GM10847 (cell line): ENCODE results near the gene STX18.

Experiments used
- POLR2A ChIP-seq: IDR thresholded peaks from 2 replicates; pipeline ENCODE4 v1.6.1; 2011; ENCODE audit not compliant: insufficient read length; ENCODE audit errors: extremely low read depth

Gene STX18

DNA sequence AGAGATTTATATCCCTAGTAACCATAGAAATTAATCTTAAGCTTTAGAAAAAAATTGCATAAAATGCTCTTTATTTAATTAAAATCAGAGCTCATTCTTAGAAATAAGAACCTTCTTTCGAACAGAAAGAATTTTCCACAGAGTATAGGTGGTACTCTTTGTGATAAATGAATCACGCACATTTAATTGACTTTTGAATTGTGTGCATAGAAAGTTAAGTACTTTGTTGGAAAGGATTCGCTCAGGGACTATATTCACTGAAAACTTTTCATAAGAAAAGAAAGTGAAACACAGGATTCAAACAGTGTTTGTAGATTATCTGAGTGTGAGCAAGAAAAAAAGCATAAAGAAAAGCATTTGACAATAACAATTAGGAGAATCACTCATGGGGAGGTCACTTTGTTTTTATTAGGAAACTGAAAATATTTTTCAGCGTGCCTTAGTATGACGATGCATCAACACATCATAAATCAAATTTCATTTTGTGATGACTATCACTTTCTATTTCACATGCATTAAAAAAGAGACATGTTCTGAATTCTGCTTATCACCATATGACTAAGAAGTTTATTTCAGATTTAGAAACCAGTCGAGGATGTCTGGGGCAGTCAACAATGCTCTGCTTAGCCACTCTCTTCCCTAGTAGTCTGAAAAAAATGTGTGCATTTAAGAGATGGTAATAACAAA lies 49.5 kb downstream of the STX18 start:
- TF ChIP-seq POLR2A: no peak

DNA sequence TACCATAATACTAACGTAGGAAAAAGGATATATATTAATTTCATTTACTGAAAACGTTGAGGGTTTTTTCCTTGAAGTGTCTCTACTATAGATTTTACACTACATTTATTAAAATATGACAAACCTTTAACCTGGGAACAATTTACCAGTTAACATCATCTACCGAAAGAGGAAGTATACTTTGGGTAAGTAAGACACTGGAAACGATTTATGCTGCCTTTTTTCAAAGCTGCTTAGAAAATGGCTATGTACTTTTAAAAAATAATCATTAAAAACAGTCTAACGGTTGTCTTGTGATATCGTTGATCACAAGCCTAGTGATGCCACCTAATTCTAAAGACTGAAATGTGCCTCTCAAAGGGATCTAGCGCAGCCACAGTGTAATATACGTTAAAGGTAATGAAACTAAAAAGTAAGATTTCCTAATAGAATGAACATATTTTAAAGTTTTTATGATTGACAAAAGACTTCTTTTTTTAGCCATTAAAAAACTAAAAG lies 50.4 kb downstream of the STX18 start:
- no peak for TF ChIP-seq POLR2A

DNA sequence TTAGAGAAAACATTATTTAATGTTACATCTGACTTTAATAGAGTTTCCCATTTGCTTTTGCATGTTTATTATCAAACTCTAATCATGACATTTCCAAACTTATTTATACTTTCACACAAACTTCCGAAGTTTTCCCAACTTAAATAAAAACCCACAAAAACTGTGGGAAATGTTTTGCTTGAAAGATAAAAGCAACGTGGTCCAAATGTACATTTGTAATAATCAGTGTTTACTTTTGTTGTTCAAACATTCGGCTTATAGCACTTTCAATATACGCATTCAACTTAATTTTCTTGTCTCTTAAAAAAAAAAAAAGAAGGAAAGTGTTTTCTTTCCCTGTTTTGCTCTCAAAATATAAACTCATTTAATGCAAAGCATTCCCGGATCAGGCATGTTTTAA lies 51.0 kb downstream of the STX18 start:
- no peak for TF ChIP-seq POLR2A

DNA sequence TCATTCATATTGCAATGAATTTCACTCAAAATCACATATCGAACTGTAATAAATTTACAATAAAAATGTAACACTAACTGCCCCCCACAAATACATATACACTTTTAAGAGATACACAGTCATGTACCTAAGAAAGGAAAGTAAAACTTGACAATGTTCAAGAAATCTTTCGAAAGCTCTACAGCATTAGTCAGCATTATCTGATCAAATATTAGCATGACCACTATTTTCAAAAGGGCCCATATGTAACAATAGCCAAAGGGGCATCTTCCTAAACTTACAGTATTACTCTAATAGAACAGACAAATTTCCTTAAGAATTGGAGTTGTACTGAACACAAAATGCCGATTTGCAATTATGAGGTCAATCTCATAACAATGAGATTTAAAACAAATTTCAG lies 51.8 kb downstream of the STX18 start:
- no peak for TF ChIP-seq POLR2A

DNA sequence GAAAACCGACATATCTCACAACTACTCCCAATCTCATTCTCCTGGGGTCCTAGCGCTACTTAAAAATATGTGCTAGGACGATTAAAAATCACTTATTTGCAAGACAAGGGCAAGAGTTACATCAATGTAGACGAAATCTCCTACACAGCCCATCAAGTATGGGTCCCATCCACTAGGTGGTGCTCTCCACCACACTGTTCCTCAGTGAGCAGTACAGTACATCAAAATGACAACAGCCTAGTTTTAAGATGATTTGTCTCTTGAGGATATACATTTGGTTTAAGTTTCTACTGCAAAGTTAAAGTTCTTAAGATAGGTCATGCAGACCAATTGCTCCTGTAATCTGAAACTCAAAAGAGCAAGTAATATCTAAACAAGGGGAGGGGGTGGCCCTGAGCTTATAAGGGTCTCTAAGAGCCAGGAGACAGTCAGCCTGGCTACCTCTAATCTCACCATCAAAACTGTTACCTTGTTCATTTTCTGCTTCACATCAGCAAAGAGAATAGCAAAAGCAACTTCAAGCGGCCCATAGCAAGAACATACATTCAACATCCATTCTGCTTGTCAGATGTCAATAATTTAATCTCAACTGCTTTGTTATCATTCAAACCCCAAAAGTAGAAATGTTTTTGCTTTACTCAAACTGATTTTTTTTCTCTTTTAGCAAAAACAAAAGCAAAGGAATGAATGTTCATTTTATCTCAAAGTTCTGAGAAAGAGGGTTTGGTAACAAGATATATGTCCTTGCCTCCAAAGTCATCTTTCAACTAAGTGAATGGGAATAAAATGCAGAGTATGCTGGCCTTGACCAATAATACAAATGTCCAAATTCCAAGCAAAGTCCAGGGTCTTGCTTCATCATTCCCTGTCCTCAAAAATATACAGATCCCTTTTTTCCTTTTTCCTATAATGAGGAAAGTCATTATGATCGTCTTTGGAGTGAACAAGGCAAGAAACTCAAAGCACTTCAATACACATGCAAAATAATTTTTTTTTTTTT lies 53.1 kb downstream of the STX18 start:
- TF ChIP-seq POLR2A: no peak

DNA sequence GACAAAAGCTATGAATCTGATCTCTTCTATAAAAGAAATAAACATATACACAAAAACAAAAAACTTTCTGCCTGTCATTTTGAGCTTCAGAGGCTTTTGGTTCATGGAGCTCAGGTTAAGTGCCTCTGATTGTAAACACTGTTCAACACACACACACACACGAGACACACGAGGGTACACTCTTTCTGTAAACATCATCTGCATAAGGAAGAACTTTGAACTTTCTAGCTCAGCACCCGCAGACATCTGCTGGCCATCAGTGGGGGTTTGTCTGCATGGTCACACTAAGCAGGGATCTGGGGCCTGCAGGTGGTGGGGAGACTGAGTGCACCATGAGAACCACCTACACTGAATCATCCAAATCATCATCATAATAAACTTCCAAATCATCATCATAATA lies 54.9 kb downstream of the STX18 start:
- no peak for TF ChIP-seq POLR2A

DNA sequence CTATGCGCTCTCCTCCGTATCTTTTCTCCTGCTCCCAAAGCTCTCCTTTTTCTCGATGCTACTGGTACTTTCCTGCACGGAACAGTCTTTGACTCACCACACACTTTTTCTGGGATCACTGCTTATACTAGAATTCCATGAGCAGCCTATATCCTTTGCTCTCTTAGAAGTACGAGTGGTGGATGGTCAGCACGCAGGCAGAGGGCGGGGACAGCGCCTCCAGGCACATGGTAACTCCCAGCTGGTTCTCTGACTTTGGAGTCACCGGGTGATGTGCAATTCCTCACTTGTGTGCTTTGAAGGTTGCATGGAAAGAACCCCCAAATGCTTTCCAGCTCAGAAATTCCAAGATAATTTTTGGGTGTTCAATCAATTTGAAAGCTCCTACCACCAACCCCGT lies 56.0 kb downstream of the STX18 start:
- no peak for TF ChIP-seq POLR2A

DNA sequence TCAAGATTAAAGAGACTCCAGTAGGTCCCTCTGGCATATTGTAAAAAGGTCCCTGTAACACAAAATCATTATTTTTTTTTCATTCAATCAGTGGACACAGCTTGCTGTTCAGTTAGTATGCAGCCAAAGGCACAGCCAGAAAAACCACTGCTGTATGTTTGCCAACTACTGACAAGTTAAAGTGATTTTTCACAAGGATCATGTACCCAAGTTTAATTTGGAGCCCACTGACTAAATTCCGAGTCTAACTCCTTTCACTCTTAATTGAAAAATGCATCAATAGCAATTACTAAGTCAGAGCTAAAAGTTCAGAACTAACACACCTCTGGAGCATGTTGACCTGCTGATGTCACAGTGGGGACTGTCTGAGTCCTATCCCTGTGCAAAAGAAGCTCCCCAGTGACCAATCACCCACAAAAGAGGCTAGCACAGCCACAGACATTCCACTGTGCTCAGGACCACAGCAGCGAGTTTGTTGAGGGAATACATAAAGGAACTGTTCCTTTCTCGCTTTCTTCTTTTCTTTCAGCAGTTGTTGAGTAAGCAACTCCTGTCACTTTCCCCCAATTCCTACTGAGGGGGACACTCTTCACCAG lies 60.4 kb downstream of the STX18 start:
- no peak for TF ChIP-seq POLR2A

DNA sequence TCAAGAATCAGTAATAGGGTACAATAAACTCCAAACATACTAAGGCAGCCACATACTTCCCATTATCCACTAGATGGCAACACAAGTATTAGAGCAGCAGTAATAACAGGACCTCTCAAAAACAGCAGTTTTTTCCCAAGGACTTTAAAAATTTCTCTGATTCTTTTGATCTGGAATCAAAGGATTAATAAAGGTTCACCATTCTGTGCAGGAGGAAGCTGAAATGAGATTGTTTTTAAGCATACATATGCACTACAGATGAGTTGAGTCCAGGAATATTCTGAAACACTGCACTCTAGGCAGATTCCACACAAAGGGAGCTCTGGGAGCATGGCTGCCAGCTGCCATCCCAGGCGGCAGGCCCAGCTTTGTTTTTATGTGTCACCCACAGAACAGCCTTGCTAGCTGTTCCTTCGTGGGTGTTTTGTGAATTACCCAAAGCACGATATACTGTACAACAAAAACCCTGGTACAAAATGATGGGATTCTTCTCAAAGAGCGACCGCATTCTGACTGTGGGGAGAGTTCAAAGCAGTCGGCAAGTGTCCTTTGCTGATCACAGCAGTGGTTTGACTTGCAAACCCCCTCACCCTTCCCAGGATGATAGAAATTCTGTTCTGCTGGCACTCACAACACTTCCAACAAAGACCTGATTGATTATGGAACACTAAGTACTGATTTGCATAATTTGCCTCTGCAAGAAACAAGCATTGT lies 61.0 kb downstream of the STX18 start:
- no peak for TF ChIP-seq POLR2A

DNA sequence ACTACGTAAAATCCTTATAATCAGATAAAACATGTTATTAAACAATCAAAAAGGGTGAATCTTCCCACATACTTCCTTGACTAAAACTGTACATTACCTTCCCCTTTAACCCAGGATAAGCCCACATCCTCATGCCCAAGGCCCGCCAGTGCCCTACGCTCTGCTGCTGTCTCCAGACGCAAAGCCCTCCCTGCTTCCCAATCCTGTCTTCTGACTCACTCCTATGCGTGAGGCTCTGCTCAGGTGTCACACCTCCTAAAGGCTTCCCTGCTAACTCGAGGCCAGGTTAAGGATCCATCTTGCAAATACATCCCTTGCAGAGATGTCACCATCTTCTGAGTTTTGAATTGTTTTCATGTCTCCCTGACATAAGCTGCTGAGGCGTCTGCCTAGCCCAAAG lies 61.6 kb downstream of the STX18 start:
- TF ChIP-seq POLR2A: no peak

DNA sequence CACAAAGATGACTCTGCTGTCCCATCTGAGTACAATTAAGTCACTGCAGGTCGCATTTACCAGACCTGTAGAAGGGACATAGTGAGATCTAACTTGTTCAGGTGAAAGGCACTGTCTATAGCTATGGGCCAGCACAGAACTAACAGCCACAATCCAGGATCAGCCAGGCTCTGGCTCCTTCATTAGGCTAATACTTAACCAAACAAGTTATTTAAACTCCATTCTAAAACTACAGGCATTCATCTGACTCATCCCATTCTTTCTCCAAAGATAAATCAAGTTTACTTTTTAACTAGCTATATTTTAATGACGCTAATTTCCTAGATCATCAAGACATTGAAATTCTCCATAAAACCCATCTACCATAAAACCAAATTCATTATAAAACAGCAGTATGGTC lies 62.5 kb downstream of the STX18 start:
- TF ChIP-seq POLR2A: no peak

DNA sequence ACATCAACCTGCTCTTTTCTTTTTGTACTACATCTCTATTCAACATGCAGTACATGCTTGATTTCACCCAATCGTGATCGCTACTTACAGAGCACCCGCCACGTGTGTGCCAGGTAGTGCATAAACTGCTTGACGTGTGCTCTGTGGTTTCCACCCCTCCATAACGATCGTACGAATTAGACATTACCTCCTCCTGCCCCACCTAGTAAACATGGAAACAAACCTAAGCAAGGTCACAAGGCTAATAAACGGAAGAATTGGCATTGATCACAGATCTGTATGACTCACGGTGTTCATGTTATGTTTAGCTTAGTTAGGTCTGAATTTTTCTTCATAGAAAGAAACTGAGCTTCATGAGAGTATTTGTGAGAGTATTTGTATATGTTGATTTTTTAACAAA lies 64.1 kb downstream of the STX18 start:
- no peak for TF ChIP-seq POLR2A

DNA sequence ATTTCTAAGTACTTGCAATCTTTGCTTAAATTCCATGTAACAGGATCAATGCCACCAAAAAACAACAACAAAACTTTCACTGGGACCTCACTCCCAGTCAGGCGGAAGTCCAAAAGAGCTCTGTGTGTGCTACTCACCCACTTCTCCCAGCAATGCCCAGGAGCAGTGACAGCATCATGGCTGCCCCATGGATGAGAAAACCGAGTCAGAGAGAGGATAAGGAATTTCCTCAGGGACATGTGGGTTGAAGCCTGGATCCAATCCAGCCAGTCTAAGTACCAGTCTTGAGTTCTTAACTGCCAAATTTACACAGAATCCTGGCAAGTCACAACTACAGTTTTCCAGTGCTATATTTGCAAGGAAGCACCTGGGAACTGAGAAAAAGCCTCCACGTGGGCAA lies 64.5 kb downstream of the STX18 start:
- no peak for TF ChIP-seq POLR2A

DNA sequence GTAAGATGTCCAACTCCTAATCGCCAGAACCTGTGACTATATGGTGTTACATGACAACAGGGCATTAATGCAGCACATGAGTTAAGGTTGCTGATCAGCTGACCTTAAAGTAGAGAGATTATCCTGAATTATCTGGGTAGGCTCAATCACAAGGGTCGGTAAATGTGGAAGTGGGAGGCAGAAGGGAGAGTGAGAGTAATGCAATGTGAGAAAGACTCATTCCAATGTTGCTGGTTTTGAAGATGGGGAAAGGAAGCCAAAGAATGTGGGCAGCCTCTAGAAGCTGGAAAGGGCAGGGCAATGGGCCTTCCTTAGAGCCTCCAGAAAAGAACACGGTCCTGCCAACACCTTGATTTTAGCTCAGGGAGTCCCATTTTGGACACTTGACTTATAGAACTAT lies 67.4 kb downstream of the STX18 start:
- TF ChIP-seq POLR2A: no peak

DNA sequence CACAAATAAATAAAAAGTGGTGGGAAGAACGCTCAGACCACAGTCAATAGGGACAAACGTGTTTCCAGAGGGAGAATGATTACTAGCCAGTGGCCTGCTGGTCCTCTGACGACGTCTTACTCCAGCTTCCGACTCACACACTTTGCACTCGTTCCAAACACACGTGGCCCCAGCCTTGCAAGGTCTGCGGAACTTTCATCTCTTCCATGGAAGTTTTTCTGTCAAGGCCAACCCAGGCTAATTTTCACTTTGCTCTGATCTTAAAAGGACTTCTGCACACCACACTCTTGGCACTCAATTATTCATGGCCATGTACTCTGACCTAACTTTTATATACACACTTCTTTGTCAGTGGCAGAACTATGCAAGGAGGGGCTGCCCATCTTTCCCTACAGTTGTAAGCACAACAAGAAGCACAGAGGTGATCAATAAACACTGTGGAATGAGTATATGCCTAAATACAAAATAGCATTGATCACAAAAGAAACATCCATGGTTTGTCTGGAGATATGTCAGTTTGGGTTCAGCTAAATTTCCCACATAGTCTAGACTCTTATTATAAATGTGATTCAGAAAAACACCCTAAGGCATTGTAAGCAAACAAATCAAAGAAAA lies 69.4 kb downstream of the STX18 start:
- no peak for TF ChIP-seq POLR2A

DNA sequence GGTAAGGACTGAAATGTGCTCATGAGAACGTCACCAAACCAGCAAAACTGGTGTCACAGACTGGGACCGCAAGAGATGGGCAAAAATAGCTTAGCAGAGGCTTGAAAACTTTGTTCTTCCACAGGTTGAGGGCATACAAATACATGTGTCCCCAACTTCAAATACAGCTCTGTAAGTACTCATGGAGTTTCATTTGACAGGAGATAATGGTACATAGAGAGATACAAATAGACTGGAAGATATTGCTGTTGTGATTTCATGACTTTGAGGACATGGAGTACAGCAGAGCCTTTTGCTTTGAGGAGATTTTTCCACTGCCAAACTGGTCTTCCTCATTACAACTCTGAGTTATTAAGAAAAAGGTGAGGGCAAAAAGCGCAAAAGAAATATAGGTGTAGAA lies 70.7 kb downstream of the STX18 start:
- no peak for TF ChIP-seq POLR2A
